ENCODE results near the gene HOXD4.

Gene HOXD4

DNA sequence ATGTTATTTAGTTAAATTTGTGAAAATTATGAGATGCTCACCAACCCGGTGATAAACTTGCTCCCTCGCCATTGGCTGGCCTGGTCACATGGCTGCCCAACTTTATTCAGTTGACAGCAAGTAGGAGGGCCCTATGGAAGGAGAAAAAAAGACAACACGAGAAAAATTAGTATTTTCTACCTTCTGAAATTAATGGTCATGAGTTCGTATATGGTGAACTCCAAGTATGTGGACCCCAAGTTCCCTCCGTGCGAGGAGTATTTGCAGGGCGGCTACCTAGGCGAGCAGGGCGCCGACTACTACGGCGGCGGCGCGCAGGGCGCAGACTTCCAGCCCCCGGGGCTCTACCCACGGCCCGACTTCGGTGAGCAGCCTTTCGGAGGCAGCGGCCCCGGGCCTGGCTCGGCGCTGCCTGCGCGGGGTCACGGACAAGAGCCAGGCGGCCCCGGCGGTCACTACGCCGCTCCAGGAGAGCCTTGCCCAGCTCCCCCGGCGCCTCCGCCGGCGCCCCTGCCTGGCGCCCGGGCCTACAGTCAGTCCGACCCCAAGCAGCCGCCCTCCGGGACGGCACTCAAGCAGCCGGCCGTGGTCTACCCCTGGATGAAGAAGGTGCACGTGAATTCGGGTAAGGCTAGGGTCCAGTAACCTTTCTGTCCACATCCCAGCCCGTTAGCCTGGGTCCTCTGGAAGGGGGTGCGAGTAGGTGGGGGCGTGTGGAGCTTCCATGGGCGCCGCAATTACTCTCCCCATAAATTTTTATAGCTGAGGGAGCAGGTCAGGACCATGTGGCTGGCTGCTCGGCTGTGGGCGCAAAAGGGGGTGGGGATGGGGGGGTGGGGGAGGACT, at the start of gene HOXD4:
Gene HOXD4 (plus strand): TSS at position 109 of the 846 bp plus-strand sequence. CDS start 84 bp downstream, at position 193.
- DNase-seq: no peak

DNA sequence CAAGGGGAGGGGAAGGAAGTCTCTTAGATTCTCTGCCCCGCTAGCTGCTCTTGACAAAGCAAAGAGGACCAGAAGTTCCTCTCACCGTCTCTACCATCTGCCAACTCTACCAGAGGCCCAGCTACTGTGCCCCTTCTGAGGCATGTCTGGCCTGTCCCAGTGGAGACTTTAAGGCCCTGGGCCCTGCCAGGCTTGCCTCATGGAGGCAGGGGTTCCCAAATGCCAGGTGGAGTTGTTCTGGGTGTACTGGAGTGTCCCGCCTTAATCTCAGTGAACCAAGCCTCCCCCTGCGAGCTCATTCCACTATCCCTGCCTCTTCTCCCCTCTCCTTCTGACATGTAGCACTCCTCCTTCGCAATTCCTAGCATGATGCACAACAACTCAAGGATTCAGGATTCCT, 49.5 kb upstream of the HOXD4 start:
- no peak for DNase-seq

DNA sequence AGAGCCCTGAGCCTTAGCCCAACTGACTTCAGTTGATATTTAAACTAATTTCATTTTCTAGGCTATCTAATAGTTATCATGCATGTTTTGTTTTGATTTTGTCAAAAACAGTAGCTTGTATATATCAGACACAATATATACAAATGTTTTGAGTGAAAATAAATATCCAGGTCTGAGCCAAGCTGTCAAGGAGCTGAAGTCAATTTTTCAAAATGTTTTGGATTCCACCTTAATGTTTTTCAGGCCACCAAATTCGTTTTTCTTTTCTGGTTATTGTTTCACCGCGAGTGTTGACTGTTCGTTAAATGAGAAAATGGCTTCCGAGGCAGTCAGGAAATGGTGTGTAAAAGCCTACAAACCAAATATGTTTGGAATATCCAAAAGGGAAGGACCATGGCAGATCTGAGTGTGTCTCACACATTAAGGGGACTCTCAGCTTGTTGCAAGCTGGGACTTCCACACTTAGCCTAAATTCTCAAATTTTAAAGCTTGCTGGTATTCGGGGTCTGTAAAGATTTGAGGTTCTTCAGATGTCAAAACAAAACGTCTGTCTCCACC, 49.0 kb upstream of the HOXD4 start:
- DNase-seq: no peak

DNA sequence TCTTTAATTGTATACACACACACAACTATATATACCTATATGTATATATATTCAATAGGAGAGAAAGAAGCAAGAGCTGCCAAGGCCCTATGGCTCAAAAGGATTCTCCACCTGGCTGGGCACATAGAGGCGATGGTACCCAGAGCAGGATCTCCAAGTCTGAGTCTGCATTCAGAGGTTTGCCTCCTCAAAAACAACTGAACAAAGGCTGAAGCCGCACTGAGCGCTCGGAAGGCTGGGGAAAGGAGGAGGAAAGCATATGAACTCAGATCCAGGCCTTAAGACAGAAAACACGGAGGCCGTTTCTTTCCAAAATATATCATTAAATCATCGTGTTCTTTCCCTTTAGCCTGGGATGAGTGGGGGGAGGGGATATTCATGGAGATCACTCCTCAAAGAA, 48.2 kb upstream of the HOXD4 start:
- DNase-seq: no peak

DNA sequence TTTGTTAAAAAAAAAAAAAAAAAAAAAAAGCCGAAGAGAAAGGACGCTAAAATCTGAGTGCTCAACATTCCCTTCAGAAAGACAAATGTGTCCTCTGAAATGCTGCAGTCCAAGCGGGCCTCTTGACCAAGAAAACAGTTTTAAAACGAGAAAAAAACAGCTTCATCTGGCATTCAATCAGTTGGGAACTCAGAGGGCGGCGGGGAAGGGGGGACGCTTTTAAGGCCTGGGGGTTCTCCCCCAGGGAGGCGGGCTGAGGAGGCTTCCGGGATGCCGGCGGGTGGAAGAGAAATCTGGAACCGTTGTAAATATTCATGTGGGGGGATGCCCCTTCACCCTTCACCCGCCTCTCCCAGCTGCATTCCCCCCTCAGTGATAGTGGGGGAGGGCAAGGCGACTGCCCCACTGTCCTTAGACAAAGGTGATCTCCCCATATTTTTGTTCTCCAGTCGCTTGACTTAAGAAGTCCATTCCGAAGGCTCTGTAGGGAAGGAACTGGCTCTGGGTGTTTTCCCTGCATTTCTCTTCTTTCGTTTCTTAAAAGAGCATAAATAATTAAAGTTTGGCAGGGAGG, 47.5 kb upstream of the HOXD4 start:
- DNase-seq: no peak

DNA sequence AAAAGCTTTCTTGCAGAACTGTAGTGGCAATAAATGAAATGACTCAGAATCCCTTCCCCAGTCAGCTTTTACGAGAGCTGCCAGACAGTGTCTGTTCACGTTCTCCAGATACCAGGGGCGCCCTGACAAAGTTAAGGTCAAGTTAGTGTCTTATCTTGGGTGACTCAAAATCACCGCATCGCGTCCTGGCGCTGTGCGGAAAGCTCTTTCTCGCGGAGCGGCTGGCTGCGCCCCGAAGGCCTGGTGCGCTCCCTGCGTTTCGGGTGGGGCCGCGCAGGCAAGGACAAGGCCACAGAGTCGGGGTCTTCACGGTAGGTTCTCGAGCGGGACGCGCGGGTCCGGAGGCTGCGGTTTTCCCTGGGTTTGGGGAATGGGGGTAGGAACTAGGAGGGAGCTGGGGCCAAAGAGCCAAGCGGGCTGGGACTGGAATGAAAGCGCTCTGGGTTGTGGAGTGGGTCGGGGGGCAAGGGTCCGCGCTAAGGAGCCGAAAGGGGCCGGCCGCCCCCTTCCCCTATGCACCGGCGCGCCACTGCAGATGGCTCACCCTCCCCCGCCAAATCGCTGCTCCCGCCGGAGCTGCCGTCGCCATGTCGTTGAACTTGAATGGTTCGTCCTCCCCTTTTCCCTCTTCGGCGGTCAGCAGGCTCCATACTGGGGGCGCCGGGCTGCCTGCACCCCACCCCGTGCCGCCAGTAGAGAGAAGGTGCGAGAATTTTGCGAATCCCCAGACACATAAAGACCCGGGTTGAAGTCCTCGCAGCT, 46.9 kb upstream of the HOXD4 start:
- no peak for DNase-seq

DNA sequence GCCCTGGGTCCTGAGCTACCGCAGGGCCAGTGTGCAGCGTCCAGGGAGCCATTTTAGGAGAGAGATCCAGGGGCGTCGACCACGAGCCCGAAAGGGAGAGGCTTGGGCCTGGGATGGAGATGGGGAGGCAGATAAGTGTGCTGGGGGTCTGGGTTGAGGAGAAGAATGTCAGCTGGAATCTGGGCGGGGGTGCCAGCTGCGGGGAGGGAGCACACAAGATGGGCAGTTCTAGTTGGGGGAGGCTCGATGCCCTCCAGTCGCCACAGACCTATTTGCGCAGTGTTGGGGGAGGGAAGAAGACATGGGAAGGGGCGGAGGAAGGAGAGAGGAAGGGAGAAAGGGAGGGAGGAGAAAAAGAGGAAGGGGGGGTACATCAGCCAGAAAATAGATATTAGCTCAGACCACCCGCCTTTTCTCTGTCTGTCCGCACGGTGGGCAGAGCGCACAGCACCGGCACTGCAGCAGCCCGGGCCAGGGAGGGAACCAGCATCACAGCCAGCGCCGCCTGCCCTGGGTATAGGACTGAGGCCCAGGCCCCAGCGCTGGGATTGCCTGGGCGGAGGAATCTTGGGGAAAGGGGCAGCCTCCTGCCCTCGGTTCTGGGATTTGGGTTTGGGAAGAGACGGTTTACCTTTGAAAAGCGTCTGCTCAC, 46.1 kb upstream of the HOXD4 start:
- DNase-seq: no peak

DNA sequence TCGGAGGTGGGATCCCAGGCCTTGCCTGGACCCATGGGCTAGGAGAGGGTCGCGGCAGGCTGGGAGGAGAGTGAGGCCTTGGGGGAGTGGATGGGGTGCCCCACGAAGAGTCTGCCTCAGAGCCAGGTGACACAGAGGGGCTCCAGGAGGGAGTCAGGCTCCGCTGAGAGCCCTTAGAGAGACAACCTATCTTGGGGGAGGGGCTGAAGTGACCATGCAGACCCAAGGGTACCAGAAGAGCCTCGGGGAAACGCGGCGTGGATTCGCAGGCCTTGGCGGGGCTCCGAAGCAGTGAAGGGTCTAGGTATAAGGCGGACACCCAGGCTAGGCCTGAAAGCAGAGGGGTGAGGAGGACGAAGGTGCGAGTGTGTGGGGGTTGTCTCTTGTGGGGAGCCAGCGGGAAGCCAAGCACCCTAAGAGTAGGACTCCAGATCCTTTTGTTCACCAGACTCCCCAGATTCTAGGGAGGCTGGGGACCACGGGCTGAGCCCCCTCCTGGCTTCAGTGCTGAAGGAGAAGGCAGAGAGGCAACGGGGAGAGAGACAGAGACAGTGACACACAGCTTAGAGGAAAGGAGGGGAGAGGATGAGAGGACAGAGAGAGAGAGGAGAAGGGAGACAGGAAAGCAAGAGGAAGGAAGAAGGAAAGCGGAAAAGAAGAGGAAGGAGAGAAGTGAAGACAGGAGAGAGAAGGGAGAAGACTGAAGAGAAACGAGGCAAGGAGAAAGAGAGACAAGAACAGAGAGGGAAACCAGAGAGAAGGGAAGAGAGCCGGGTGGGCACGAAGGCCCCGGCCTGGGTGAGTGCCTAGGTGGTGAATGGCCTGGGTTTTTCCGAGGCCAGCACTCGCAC, 45.4 kb upstream of the HOXD4 start:
- DNase-seq: no peak

DNA sequence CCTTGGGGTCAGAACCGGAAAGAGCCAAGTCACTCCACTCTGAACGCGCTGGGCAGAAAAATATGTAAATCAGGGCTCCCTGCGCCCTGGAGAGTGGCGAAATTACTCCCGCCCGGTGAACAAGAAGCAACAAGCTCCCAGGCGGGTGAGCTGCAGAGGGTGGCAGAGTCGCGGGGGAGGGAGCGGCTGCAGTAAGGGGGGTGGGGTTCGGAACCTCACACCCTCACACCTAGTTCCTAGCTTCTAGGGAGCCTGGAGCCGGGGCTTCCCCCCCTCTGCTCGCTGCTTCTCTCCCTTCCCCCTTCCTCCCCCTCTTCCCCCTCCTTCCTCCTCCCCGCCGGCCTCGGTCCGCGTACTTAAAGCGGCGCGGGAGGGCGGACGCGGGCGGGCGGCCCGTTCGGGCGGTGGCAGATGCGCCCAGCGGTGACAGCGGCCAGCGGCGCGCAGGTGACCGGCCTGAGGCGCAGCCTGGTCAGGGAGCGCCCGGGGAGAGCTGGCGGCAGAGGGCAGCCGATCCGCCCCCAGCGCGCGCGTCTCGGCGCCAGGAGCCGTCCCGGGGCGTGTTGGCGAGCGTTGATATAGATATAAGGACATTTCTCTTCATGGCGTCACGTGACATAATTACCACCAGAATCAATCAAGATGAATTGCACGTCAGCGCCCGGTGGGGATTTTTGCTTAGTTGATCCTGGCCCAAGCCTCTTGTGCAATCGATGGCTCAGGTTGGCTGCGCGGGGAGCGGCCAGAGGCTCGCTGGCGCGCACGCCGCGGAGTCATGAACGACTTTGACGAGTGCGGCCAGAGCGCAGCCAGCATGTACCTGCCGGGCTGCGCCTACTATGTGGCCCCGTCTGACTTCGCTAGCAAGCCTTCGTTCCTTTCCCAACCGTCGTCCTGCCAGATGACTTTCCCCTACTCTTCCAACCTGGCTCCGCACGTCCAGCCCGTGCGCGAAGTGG, 44.5 kb upstream of the HOXD4 start, which contains the start of gene HOXD11:
Gene HOXD11 (plus strand): TSS at position 700 of the 959 bp plus-strand sequence. CDS start 76 bp downstream, at position 776.
- DNase-seq: no peak

DNA sequence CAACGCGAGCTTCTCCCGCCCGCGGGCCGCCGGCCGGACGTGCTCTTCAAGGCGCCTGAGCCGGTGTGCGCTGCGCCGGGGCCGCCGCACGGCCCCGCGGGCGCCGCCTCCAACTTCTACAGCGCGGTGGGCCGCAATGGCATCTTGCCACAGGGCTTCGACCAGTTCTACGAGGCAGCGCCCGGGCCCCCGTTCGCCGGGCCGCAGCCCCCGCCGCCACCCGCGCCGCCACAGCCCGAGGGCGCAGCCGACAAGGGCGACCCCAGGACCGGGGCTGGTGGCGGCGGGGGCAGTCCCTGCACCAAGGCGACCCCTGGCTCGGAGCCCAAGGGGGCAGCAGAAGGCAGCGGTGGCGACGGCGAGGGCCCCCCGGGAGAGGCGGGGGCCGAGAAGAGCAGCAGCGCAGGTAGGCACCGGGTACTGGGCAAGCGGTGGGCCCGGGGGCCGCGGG, 43.6 kb upstream of the HOXD4 start:
- no peak for DNase-seq

DNA sequence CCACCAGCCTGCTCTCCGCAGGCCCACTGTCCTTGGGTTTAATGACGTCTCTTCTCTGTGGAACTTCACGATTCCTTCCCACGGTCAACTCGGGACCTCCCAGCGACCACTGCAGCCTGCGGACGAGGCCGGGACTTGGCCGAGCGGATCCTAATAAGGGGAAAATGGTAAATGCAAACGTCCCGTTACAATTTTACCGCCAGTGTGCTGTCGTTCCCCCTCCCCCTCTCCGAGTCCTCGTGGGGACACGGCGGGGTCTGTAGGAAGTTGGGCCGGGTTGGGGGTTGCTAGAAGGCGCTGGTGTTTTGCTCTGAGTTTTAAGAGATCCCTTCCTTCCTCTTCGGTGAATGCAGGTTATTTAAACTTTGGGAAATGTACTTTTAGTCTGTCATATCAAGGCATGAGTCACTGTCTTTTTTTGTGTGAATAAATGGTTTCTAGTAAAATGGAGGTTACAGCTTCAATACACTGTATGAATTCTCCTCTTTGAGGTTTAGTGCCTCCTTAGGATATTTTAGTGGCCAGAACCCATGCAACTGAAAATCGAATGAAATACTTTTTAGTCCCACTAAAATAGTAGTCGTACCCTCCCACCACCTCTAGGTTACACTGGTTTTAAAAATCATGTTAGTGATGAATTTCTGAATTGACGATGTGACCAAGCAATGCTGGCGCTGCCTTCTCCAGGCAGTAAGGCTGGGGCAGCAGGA, 42.0 kb upstream of the HOXD4 start:
- no peak for DNase-seq

DNA sequence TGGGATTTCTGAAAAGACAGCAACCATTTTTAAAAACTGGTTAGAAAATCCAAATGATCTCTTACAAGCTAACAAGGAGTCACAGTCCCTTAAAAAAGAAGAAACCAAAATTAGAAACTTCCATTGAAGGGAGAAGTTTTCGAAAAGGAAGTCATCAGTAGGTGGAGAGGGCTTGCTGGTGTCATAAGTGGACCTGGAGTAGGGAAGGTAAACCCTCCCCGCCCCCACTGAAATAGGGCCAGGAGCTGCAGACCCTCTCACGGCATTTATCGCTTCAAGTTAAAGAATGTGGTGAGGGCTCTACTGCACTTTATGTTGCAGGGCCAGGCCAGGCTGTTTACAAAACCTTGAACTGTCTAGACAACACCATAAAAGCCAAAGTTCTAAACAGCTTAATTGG, 41.4 kb upstream of the HOXD4 start:
- no peak for DNase-seq

DNA sequence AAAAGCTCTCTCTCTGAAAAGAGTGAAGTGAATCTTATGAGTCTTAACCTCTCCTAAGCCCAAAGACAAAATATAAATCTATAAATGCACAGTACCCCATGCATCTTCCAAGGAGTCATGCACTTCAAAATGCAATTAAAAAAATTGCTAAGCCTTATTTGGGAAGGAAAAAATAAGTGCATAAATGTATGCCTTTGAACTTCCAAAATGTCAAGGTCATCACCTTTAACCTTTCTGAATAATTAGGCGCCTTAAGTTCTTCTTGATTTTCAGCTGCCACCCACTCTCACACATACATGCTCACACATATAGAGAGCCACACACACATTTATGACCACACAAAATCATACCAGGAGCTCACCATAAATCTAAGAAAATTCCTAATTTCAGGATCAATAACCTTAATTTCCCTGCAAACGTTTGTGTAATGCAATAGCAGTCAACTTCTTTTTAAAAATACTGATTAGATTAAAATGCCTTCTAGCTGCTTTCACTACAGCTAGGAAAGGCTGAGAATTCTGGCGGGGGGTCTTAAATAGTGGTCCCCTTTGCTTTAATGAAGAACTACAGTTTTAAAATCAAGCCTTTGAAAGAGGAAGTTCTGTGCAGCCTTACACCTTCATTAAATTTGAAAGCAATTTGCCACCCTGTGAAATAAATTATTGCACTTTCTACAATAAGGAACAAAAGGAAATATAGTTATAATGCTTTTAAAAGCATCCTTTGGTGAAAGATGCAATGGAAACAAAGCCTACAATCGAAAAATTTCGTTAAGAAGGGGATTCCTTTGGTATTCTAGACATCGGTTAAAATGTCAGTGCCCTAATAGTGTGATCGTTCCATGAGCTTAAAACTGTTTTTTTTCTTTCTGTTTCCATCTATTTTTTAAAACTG, 40.7 kb upstream of the HOXD4 start:
- no peak for DNase-seq

DNA sequence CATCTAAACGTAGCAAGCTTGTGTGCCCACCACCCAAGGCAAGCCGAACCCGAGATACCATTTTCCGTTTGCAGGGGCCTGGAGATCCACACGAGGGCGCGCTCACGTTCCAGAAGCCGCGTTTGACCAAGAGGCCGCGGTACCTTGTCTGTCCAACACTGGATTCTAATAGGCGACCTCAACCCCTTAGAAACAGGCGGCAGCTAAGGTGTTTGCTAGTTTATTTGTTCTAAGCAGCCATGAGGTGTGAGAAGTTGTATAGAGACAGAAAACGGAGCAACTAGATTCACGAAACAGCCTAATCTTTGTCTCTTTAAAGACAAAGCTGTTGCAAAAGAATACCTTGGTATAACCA, 40.1 kb upstream of the HOXD4 start:
- DNase-seq: peak; percentile 40

DNA sequence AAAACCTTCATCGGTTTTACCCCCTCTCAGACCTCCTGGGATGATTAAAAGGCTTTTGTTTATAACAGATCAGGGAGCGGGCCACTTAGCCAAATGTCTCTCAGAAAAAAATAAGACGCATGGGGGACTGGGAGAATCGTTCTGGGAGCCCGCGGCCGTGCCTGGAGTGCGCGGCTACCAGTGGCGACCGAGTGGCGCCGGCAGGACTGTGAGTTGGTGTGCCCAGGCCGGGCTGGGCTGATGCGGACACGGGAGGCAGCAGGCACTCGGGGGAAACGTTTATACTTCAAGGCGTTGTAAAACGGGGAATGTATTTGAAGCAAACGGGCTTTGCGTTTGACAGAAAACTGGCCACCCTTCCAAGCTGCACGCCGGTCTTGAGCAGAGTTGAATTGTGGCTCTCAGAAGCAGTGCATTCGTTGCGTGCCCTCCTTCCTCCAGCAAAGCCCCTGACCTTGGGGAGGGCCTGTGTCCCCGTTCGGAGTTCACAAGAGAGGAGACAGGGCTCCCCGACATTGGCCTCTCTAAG, 39.4 kb upstream of the HOXD4 start:
- no peak for DNase-seq

DNA sequence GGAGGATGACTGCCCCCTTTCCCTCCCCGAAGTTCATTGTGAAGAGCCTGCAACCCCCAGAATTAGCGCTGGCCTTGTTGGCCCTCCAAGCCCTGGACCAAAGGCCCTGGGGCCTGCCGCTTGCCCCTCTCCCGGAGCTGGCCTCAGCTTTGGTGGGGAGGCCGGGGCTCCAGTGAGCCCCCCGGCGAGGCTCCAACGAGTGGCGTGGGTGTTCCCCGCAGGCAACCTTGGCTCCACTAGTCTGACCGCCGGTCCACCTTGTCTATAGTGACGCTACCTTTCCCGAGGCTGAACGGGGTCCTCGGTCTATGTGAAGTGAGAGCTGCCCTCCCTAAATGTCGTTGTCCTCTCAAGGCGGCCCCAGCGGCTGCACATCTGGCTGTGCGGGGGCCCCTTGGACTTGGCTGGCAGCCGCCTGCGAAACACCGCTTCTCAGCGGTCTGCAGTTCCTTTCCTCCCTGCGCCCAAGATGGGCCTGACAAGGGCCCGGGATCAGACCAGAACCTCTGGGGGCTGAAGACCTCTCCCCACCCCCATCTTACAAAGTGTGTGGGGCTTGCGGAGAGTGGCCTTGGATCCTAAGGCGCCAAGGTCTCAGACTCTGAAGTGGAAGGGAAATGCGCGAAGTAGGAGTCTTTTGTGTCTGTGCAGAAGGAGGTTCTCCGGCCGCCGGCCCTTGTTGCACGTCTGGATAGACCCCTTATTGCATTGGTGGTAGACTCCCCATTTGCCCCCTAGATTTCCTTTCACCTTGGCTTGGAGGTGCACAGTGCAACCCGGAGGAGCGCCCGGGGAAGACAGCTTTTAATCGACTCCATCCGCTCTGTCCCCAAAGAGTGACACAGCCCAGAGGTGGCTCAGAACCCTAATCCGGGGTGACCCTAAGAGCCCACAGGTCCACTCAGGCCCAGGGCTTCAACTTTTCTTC, 38.7 kb upstream of the HOXD4 start:
- no peak for DNase-seq

DNA sequence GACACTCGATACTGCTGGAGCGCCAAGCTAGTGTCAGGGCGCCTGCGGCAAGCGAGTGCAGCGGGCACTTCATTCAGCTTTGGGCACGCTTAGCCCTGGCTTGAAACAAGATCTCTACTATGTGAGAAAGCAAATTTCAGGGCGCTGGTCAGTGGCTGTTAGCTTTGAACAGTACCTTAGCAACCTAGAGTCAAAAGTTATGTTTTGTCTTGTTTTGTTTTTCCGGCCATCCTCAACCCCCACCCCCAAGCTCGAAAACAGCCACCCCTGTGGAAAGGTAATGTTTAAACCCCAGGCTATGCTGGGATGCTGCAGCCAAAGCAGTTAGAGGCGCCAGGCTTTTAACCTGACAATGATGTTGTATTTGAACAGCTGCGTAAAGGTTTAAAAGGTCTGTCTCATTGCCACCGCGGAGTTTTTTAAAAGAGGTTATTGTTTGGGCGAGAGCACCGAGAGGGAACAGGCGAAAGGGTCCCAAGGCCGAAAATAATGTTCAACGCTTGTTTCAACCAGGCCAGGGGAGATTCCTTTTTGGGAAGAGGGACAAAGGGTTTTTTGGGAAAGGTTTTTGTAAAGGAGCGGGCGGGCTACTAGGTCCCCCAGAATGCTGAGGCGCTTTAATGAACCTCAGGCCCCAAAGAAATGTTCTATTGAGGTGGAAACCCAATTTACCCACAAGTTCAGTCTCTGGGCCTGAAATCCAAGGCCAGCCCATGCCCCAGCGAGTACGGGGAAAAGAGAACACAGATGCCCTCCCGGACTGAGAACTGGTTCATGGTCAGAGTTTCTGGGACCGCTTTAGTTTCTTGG, 37.0 kb upstream of the HOXD4 start:
- no peak for DNase-seq

Data from activated CD4-positive, alpha-beta T cell treated with anti-CD3 and anti-CD28 coated beads, Interleukin-2, amount 50 U/mL, for 16 hours (primary cell).